Esophagus muscularis mucosa (tissue), 4 donors: ENCODE results near the gene CARMIL3. TPM values are rescaled to one million over a fixed set of nuclear protein-coding genes. Genes with fewer than 3 reads are reported as not detected.

Experiments
- DNase-seq: peaks from one replicate; pipeline ENCODE4 v3.0.0-alpha.2; 2017; ENCODE audit errors: extremely low spot score
- H3K27ac ChIP-seq, 4 donors: fragments of 200-600 bp; sonication (generic); replicated peaks in 1 of 4; 1 replicate in 3 of 4; 2 replicates in 1 of 4; pipeline ENCODE4 v1.5.1; 2016 to 2019; ENCODE audit warnings: mild to moderate bottlenecking in 1 of 4
- H3K27me3 ChIP-seq, 4 donors: fragments of 200-600 bp; sonication (generic); one replicate each; pipeline versions ENCODE4 v1.5.1 to v1.6.0; 2016 to 2019
- H3K36me3 ChIP-seq, 4 donors: fragments of 200-600 bp; sonication (generic); one replicate each; pipeline ENCODE4 v1.5.1; 2016 to 2019
- H3K4me1 ChIP-seq, 4 donors: fragments of 200-600 bp; sonication (generic); one replicate each; pipeline ENCODE4 v1.5.1; 2016 to 2019
- H3K4me3 ChIP-seq, 4 donors: fragments of 200-600 bp; sonication (generic); 1 replicate in 2 of 4; 2 replicates in 2 of 4; pipeline ENCODE4 v1.5.1; 2016 to 2019; ENCODE audit warnings: mild to moderate bottlenecking in 4 of 4, moderate library complexity in 1 of 4
- H3K9me3 ChIP-seq, 4 donors: fragments of 200-600 bp; sonication (generic); 1 replicate in 3 of 4; 2 replicates in 1 of 4; pipeline ENCODE4 v1.5.1; 2016 to 2019
- EP300 ChIP-seq: sonication (generic); formaldehyde crosslinking; IDR thresholded peaks from one replicate; pipeline ENCODE4 v1.6.1; 2017; ENCODE audit warnings: antibody characterized with exemption
- POLR2A ChIP-seq: fragments of 450-650 bp; IDR thresholded peaks from one replicate; pipeline ENCODE4 v1.6.1; 2017; ENCODE audit warnings: antibody characterized with exemption, moderate library complexity, mild to moderate bottlenecking, low read depth
- POLR2AphosphoS5 ChIP-seq, 2 donors: sonication (generic); formaldehyde crosslinking; IDR thresholded peaks; one replicate each; pipeline ENCODE4 v1.6.1; 2017; ENCODE audit warnings: antibody characterized with exemption in 2 of 2
- WGBS: methylation state at CpG from one replicate; pipeline ENCODE4 v1.1.5; 2018; 5-methylcytosine and 5-hydroxymethylcytosine counted together
- intact Hi-C: fragments of 100-400 bp; cut with DNase I; formaldehyde crosslinking; loops from one replicate; pipeline ENCODE4 v1.15.1; 2023
- total RNA-seq, 4 donors: library from RNA; depleted of rRNA; stranded (reverse); fragments of >200 nt; gene quantifications; one replicate each; pipeline versions ENCODE4 v1.1.0 to v1.2.1, GENCODE V29; 2016
- TF ChIP-seq, protein P1 (sequence below), 3 experiments: fragments of 200-600 bp in 2 of 3; fragments of 450-650 bp in 1 of 3; sonication (generic) in 2 of 3; IDR thresholded peaks; one replicate each; pipeline ENCODE4 v1.5.1; 2017 to 2019; ENCODE audit warnings: antibody characterized with exemption in 3 of 3, mild to moderate bottlenecking in 2 of 3, moderate library complexity in 1 of 3

The CARMIL3 gene
- total RNA-seq, 4 donors from 2014 or later: 0.17 to 0.29 TPM; not detected in 2

DNA sequence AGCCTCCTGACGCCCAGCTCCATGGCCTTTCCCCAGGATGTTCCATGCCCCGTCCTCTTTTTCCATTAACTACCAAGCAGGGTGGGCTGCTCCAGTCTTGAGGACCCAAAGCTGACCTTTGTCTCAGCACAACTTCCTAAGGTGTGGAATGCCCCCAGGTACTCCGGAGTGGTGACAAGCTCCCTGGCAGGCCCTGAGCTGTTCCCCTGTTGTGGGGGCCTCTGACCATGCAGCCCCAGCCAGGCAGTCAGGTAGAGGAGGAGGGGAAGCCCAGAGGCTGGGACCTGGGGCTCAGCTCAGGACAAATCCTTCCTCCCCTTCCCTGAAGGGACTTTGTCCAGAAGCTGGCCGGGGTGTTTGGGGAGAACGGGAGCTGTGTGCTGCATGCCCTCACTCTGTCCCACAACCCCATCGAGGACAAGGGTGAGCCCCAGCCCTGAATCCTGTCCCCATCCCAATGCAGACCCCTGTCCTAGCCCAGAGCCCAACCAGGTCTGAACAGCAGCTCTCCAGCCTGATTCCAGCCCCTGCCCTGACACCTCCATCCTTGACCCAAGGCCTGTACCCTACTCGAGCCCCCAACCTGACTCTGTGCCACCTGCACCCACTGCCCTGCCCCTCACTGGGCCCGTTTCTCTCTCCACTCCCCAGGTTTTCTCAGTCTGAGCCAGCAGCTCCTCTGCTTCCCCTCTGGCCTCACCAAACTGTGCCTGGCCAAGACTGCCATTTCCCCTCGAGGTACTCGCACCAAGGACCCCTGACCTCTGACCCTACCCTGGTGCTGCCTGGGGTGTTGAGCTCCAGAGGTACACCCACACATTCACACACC is 4.4 kb downstream of the CARMIL3 start:
- peaks cover 0 to 16% (median 0%) of the 10 kb centered on the region in 4 donors for H3K27me3 ChIP-seq
- peaks cover 12 to 28% (median 22%) of the 10 kb centered on the region in 4 donors for H3K4me1 ChIP-seq
- intact Hi-C loops: no loop called here
- TF ChIP-seq POLR2A (no peak), POLR2AphosphoS5 (IDR thresholded peaks at IDR 0.05) (no peak), EP300 (no peak)
- TF ChIP-seq, protein P1, sequence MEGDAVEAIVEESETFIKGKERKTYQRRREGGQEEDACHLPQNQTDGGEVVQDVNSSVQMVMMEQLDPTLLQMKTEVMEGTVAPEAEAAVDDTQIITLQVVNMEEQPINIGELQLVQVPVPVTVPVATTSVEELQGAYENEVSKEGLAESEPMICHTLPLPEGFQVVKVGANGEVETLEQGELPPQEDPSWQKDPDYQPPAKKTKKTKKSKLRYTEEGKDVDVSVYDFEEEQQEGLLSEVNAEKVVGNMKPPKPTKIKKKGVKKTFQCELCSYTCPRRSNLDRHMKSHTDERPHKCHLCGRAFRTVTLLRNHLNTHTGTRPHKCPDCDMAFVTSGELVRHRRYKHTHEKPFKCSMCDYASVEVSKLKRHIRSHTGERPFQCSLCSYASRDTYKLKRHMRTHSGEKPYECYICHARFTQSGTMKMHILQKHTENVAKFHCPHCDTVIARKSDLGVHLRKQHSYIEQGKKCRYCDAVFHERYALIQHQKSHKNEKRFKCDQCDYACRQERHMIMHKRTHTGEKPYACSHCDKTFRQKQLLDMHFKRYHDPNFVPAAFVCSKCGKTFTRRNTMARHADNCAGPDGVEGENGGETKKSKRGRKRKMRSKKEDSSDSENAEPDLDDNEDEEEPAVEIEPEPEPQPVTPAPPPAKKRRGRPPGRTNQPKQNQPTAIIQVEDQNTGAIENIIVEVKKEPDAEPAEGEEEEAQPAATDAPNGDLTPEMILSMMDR (IDR thresholded peaks at IDR 0.05): no peak
- WGBS: 75% methylated on average over 9 of the region's 10 CpGs
- no peaks in the 10 kb centered on the region for H3K9me3 ChIP-seq
- H3K36me3 ChIP-seq: no peaks in the 10 kb centered on the region
- no peak for DNase-seq
- H3K27ac ChIP-seq: no peak overlapping the region
- H3K4me3 ChIP-seq: no peak overlapping the region

DNA sequence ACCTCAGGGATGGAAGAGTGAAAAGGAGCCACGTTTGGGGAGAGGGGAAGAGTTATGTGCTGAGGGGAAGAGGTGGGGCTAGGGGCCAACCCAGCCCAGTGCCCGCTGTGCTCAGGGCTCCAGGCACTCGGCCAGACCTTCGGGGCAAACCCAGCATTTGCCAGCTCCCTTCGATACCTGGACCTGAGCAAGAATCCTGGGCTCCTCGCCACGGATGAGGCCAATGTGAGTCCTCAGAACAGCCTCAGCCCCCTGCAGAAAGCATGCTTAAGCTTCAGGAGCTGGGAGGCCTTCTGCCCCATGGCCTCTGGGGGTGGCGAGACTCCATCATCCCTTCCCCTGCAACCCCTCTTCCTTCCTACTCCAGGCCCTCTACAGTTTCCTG is 5.0 kb downstream of the CARMIL3 start:
- no peak overlapping the region for H3K4me3 ChIP-seq
- WGBS: 83% methylated on average over 8 of the region's 8 CpGs
- TF ChIP-seq POLR2AphosphoS5 (IDR thresholded peaks at IDR 0.05) (no peak), POLR2A (no peak), EP300 (no peak)
- TF ChIP-seq, protein P1 (IDR thresholded peaks at IDR 0.05): no peak
- peaks cover 9 to 22% (median 16%) of the 10 kb centered on the region in 4 donors for H3K4me1 ChIP-seq
- intact Hi-C loops: no loop called here
- peaks cover 0 to 16% (median 0%) of the 10 kb centered on the region in 4 donors for H3K27me3 ChIP-seq
- H3K9me3 ChIP-seq: no peaks in the 10 kb centered on the region
- no peak overlapping the region for H3K27ac ChIP-seq
- no peak for DNase-seq
- no peaks in the 10 kb centered on the region for H3K36me3 ChIP-seq

DNA sequence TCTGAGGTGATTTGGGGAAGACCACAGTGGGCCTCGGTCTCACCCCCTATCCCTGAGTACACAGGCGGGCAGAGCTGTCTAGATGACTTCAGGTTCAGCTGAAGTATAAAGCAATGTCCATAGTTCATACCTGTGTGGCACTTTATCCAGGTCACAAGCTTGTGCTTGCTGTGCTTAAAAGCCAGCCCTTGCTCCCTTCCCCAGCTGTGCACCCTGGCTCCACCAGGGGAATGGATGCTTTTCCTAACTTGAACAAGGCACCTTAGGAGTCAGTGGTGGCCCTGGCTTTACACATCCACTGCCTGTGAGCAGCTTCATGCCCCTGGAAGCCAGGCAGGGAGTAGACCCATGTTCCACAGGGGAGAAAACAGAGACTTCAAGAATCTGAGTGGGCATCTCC is 5.5 kb downstream of the CARMIL3 start:
- intact Hi-C loops: no loop called here
- WGBS: 100% methylated on average over 2 of the region's 2 CpGs
- Histone ChIP-seq H3K36me3 (no peaks in the 10 kb centered on the region), H3K27ac (no peak overlapping the region), H3K4me3 (no peak overlapping the region), H3K9me3 (no peaks in the 10 kb centered on the region), H3K4me1 (peaks cover 5 to 17% (median 11%) of the 10 kb centered on the region in 4 donors), H3K27me3 (peaks cover 0 to 16% (median 0%) of the 10 kb centered on the region in 4 donors)
- no peak for DNase-seq
- TF ChIP-seq, protein P1 (IDR thresholded peaks at IDR 0.05): no peak
- no peak for TF ChIP-seq POLR2A
- no peak for TF ChIP-seq POLR2AphosphoS5 (IDR thresholded peaks at IDR 0.05)
- TF ChIP-seq EP300: no peak

DNA sequence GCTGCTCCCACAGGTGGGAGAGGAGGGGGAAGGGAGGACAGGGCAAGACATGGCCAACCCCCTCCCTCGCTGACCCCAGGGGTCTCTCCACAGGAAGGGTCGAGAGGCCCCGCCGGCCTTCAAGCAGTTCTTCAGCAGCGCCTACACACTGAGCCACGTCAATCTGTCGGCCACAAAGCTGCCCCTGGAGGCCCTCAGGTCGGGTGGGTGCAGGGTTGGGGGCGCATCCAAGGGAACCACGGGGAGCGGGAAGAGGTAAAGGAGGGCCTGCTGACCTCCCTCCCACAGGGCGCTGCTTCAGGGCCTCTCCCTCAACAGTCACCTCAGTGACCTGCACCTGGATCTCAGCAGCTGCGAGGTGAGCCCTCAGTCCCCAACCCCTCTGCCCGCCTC is 6.1 kb downstream of the CARMIL3 start:
- Histone ChIP-seq H3K4me1 (peaks cover 0 to 11% (median 5%) of the 10 kb centered on the region in 4 donors), H3K27ac (no peak overlapping the region), H3K27me3 (peaks cover 0 to 16% (median 0%) of the 10 kb centered on the region in 4 donors), H3K9me3 (no peaks in the 10 kb centered on the region), H3K4me3 (no peak overlapping the region), H3K36me3 (no peaks in the 10 kb centered on the region)
- DNase-seq: no peak
- TF ChIP-seq EP300 (no peak), POLR2A (no peak), POLR2AphosphoS5 (IDR thresholded peaks at IDR 0.05) (no peak)
- TF ChIP-seq, protein P1 (IDR thresholded peaks at IDR 0.05): no peak
- intact Hi-C loops: loop anchor here (2.0 kb wide), 2 partner anchors 33 to 51 kb away; no protein-coding TSS in a partner anchor
- WGBS: 53% methylated on average over 3 of the region's 14 CpGs
